ENCODE measurements around the gene KIF11. TPM values are rescaled to one million over a fixed set of nuclear protein-coding genes. Genes with fewer than 3 reads are reported as not detected.

Gene KIF11
- total RNA-seq, 1 donor from 2014 or later: 25.6 TPM

DNA sequence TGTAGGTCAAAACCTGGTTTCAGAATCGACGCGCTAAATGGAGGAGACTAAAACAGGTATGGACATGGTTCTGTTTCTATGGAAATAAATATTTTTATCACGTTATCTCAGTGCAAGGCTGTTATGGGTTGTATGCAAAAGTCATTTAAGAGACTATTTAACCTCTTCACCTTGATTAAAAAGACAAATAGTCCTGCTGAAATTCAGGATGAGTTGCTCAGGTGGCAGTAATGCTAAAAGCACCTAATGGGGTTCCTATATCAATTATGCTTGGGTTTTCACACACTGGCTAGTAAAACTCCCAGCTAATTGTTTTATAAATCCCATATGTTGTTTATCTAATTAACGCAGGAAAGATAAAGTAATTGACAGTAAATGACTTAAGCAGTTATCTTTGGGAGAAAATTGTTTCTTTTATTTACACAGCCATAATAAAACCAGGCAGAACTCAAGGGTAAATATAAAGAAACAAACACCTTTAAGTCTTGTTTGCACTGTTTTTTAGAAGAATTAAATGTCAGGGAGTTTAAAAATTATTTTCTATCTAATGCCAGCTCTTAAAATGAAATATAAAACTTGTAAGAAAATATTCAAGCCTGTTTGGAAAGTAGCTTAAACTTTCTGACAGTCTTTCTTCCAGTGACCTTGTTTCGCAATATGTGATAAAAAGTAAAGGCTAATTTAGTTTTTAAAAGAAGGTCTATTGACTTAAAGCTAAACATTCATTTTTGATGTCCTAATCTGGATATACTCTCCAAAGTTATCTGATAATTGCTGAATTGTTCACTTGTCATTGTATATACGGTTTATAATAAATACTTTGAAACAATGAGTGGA lies 100.0 kb downstream of the KIF11 start:
- no peak for DNase-seq (ENCODE audit: low spot score, unreplicated experiment)
- Mint-ChIP-seq H3K9me3 (ENCODE audit: low read depth) (no peaks in the 10 kb centered on the region), H3K27ac (peak overlapping the region; percentile 93), H3K4me3 (ENCODE audit: low read depth) (peak overlapping the region; percentile 74), H3K27me3 (peaks cover 2% of the 10 kb centered on the region), H3K36me3 (ENCODE audit: insufficient read depth) (peaks cover 2% of the 10 kb centered on the region), H3K4me1 (ENCODE audit: low read depth) (peaks cover 46% of the 10 kb centered on the region)
- TF ChIP-seq CTCF (IDR thresholded peaks at IDR 0.05; ENCODE audit: unreplicated experiment): no peak

DNA sequence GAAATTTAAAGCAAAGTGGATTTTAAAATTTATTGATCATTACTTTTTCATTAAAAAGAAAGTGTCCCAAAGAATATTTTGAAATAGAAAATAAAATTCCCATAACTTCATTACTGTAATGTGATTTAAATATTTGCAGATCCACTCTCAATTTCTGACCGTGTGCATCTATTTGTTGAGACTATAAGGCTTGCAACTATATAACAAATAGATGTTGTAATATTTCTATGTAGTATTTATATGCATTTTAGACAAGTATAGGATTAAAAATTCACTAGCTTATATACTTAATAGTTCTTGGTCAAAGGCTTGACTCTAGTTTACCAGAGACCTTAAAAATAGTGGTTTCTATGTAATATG lies 100.6 kb downstream of the KIF11 start:
- Mint-ChIP-seq H3K9me3 (ENCODE audit: low read depth) (no peaks in the 10 kb centered on the region), H3K27ac (no peak overlapping the region), H3K4me1 (ENCODE audit: low read depth) (peaks cover 51% of the 10 kb centered on the region), H3K36me3 (ENCODE audit: insufficient read depth) (peaks cover 2% of the 10 kb centered on the region), H3K27me3 (peaks cover under 1% of the 10 kb centered on the region), H3K4me3 (ENCODE audit: low read depth) (peak overlapping the region; percentile 74)
- no peak for TF ChIP-seq CTCF (IDR thresholded peaks at IDR 0.05; ENCODE audit: unreplicated experiment)
- DNase-seq (ENCODE audit: low spot score, unreplicated experiment): no peak

DNA sequence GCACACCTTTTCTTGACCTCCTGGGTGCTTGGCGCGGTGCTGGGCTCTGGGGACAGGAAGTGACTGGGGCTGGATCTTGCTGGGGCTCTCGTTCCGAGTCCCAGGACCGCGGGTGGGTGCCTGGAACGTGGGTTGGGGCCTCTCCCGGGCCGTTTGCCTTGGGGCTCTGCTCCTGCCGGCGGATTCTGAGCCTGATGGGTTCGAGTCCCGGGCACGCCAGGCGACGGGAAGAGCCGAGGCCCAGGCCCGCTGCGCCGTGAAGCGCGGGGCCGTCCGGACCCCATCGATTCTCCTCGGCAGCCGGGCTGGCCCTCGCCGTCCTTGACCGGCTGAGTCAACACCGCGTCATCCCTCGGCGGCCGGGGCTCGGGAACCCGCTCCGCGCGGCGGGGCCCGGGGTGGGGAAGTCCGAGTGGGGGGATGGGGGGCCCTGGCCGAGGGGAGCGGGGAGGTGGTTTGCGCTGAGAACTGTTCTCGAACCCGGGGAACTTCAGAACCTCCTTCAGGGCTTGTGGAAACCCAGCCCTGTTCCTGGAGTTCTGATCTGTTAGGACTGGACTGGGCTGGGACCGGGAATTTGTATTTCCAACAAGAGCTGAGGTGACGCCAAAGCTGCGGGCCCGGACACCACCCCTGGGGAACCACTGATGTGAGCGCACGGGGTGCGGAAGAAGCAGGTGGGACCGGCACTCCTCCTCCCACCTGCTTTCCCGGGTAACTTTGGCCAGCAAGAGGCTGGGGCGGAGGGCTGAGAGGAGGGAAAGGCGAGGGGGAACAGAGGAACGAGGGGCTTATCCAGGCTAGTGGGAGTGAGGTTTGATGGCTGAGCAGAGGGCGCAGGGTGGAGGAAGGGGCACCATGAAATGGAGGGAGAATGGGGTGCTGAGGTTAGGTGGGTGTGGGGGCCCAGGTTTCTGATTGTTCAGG lies 103.0 kb downstream of the KIF11 start:
- DNase-seq (ENCODE audit: low spot score, unreplicated experiment): peak; percentile 16
- Mint-ChIP-seq H3K4me1 (ENCODE audit: low read depth) (peaks cover 59% of the 10 kb centered on the region), H3K27me3 (no peaks in the 10 kb centered on the region), H3K27ac (peak overlapping the region; percentile 96), H3K9me3 (ENCODE audit: low read depth) (no peaks in the 10 kb centered on the region), H3K36me3 (ENCODE audit: insufficient read depth) (peaks cover 2% of the 10 kb centered on the region), H3K4me3 (ENCODE audit: low read depth) (peak overlapping the region; percentile 58)
- no peak for TF ChIP-seq CTCF (IDR thresholded peaks at IDR 0.05; ENCODE audit: unreplicated experiment)

DNA sequence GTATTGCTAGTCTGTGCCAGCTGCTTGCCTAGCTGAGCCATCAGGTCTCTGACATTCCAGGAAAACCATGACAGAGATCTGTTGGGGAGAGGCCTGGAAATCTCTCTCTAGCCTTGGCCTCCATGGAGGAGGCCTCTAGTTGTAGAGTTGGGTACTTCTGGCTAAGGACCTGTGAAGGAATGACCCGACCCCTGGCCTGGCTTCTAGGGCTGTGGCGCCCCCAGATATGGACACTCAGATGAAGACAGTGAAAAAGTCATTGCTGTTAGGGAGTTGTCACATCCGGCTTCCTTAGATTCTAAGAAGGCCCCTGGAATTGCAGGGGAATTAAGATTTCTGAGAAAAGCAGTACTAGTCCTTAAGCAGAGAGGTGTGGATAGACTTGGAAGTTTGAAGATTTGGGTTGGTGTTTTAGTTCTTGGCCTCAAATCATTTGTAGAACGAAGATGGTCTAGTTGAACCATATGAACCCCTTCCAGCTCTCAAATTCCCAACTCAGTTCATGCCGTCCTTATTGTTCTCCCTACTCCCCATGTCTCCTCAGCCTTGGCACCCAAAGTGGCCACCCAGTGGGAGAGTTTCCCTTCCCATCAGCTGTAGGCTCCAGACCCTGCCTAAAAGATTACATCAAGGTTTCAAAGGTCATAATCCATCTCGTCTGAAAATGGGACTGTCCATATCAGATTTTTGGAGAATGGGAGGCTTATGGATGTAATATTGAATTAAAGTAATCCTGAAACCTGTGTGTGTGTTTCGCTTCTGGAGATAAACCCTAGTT lies 103.9 kb downstream of the KIF11 start:
- no peak for DNase-seq (ENCODE audit: low spot score, unreplicated experiment)
- H3K27me3 Mint-ChIP-seq: no peaks in the 10 kb centered on the region
- peak overlapping the region; percentile 52 for H3K4me3 Mint-ChIP-seq (ENCODE audit: low read depth)
- peaks cover 2% of the 10 kb centered on the region for H3K36me3 Mint-ChIP-seq (ENCODE audit: insufficient read depth)
- no peaks in the 10 kb centered on the region for H3K9me3 Mint-ChIP-seq (ENCODE audit: low read depth)
- peak overlapping the region; percentile 96 for H3K27ac Mint-ChIP-seq
- no peak for TF ChIP-seq CTCF (IDR thresholded peaks at IDR 0.05; ENCODE audit: unreplicated experiment)
- peaks cover 61% of the 10 kb centered on the region for H3K4me1 Mint-ChIP-seq (ENCODE audit: low read depth)
